H1 (cell line): ENCODE data around the gene PKN1.

Experiments used
- ATF2 ChIP-seq: IDR thresholded peaks from 2 replicates; pipeline ENCODE4 v1.6.1; 2012; ENCODE audit warnings: low read length, inconsistent platforms
- ATF3 ChIP-seq: IDR thresholded peaks from 2 replicates; pipeline ENCODE4 v1.6.1; 2011; ENCODE audit warnings: low read depth, mild to moderate bottlenecking, low read length; ENCODE audit not compliant: insufficient read depth
- CHD2 ChIP-seq: IDR thresholded peaks from 2 replicates; pipeline ENCODE4 v1.6.1; 2012; ENCODE audit warnings: low read length, improper control_type of control experiment
- EZH2 ChIP-seq: fragments of 200-600 bp; sonication (generic); IDR thresholded peaks from 2 replicates; pipeline ENCODE4 v1.7.1; 2012; ENCODE audit warnings: low read depth, mild to moderate bottlenecking, moderate library complexity, low read length, inconsistent platforms; ENCODE audit not compliant: severe bottlenecking
- HDAC2 ChIP-seq, 2 experiments: fragments of 300-600 bp in 1 of 2; sonication (generic) in 1 of 2; IDR thresholded peaks; 2 replicates each; pipeline ENCODE4 v1.6.1; 2011 to 2012; ENCODE audit warnings: low read depth in 2 of 2, low read length in 2 of 2, mild to moderate bottlenecking in 2 of 2, moderate library complexity in 2 of 2, borderline replicate concordance in 1 of 2, inconsistent platforms in 1 of 2
- PHF8 ChIP-seq: fragments of 200-600 bp; sonication (generic); conservative IDR thresholded peaks from 2 replicates; pipeline ENCODE4 v1.7.1; 2012; ENCODE audit warnings: low read depth, mild to moderate bottlenecking, inconsistent platforms, low read length, moderate library complexity
- POLR2A ChIP-seq, 2 experiments: IDR thresholded peaks; 1 replicate in 1 of 2; 2 replicates in 1 of 2; pipeline ENCODE4 v1.6.1; 2011; ENCODE audit warnings: low read depth in 2 of 2, low read length in 2 of 2, mild to moderate bottlenecking in 2 of 2; ENCODE audit errors: control extremely low read depth in 1 of 2
- POLR2AphosphoS5 ChIP-seq: IDR thresholded peaks from 2 replicates; pipeline ENCODE4 v1.6.1; 2011; ENCODE audit warnings: low read depth, low read length
- SAP30 ChIP-seq: fragments of 300-600 bp; sonication (generic); IDR thresholded peaks from 2 replicates; pipeline ENCODE4 v1.7.1; 2012; ENCODE audit warnings: low read length, moderate library complexity, mild to moderate bottlenecking, inconsistent platforms; ENCODE audit not compliant: insufficient read depth, insufficient replicate concordance
- SP1 ChIP-seq: IDR thresholded peaks from 2 replicates; pipeline ENCODE4 v1.6.1; 2011; ENCODE audit warnings: low read depth, low read length
- TCF12 ChIP-seq: IDR thresholded peaks from 2 replicates; pipeline ENCODE4 v1.6.1; 2011; ENCODE audit warnings: low read depth, mild to moderate bottlenecking, low read length
- TF ChIP-seq, protein P1 (sequence below), 3 experiments: IDR thresholded peaks; 1 replicate in 2 of 3; 2 replicates in 1 of 3; pipeline versions ENCODE4 v1.5.1 to v1.6.1; 2011; ENCODE audit warnings: low read length in 3 of 3, mild to moderate bottlenecking in 3 of 3, inconsistent platforms in 2 of 3, low read depth in 1 of 3, moderate library complexity in 1 of 3; ENCODE audit not compliant: insufficient read depth in 1 of 3; ENCODE audit errors: control extremely low read depth in 1 of 3

DNA sequence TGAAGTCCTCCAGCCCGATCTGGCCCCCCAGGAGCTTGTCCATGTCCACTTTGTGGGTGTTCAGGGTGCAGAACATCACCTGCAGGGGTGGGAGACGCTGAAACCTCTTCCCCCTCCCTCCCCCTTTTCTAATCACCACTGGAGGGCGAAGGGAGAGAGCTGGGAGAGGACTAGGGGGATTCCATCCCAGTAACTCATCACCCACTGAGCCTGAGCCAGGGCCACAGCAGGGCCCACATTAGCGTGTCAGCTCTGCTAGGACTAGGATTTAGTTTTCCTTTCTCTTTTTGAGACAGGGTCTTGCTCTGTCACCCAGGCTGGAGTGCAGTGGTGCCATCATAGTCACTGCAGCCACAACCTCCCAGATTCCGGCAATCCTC is 47.6 kb downstream of the PKN1 start:
- TF ChIP-seq, protein P1, sequence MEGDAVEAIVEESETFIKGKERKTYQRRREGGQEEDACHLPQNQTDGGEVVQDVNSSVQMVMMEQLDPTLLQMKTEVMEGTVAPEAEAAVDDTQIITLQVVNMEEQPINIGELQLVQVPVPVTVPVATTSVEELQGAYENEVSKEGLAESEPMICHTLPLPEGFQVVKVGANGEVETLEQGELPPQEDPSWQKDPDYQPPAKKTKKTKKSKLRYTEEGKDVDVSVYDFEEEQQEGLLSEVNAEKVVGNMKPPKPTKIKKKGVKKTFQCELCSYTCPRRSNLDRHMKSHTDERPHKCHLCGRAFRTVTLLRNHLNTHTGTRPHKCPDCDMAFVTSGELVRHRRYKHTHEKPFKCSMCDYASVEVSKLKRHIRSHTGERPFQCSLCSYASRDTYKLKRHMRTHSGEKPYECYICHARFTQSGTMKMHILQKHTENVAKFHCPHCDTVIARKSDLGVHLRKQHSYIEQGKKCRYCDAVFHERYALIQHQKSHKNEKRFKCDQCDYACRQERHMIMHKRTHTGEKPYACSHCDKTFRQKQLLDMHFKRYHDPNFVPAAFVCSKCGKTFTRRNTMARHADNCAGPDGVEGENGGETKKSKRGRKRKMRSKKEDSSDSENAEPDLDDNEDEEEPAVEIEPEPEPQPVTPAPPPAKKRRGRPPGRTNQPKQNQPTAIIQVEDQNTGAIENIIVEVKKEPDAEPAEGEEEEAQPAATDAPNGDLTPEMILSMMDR (IDR thresholded peaks at IDR 0.05; ENCODE audit: control extremely low read depth in 1 of 3, insufficient read depth in 1 of 3, low read depth in 1 of 3, low read length in 3 of 3) = no peak
- TF ChIP-seq HDAC2 (IDR thresholded peaks at IDR 0.05; ENCODE audit: borderline replicate concordance in 1 of 2, low read depth in 2 of 2, low read length in 2 of 2) (no peak), ATF3 (no peak), EZH2 (no peak), POLR2AphosphoS5 (no peak), POLR2A (IDR thresholded peaks at IDR 0.05; ENCODE audit: control extremely low read depth in 1 of 2, low read depth in 2 of 2, low read length in 2 of 2) (no peak), CHD2 (no peak), TCF12 (no peak), SAP30 (no peak), SP1 (no peak), PHF8 (no peak), ATF2 (no peak)
